Limb (tissue), 2 donors: ENCODE results near the gene RGN.
"Not testable (repeated sequence)": the region's sequence is repeated elsewhere in the genome, so short reads cannot be mapped to it uniquely, and the experiment has no call there.

Source experiments
- DNase-seq, 2 donors: peaks; one replicate each; pipeline ENCODE4 v3.0.0-alpha.2; 2016; ENCODE audit errors: extremely low spot score in 2 of 2

Gene RGN

GRCh38 chrX:47116551-47117110, 38.4 kb downstream of the RGN start:
- not testable (repeated sequence) for DNase-seq

- not testable (repeated sequence) for DNase-seq
Observed at GRCh38 chrX:47124466-47124865, 46.2 kb downstream of the RGN start.

GRCh38 chrX:47129157-47129898, 51.1 kb downstream of the RGN start:
- DNase-seq: peak; percentile 90 to 93

GRCh38 chrX:47129899-47130358, 51.7 kb downstream of the RGN start:
- DNase-seq: no peak

GRCh38 chrX:47133493-47133892, 55.2 kb downstream of the RGN start:
- DNase-seq: no peak

- DNase-seq: not testable (repeated sequence)
Observed at GRCh38 chrX:47135650-47136049, 57.4 kb downstream of the RGN start.

GRCh38 chrX:47138171-47138570, 59.9 kb downstream of the RGN start:
- no peak for DNase-seq
